Sigmoid colon (tissue), 4 donors: Measurements from ENCODE around the gene HSPE1.

Experiments used
- CTCF ChIP-seq, 4 experiments: fragments of 450-650 bp in 3 of 4; fragments of 200-600 bp in 1 of 4; IDR thresholded peaks; one replicate each; pipeline ENCODE4 v1.5.1; 2016 to 2019; ENCODE audit warnings: antibody characterized with exemption in 4 of 4, mild to moderate bottlenecking in 3 of 4, moderate library complexity in 2 of 4
- EP300 ChIP-seq, 4 donors: sonication (generic); formaldehyde crosslinking; IDR thresholded peaks; one replicate each; pipeline ENCODE4 v1.6.1; 2017; ENCODE audit warnings: antibody characterized with exemption in 4 of 4
- POLR2A ChIP-seq, 2 donors: fragments of 450-650 bp; IDR thresholded peaks; one replicate each; pipeline ENCODE4 v1.6.1; 2016; ENCODE audit warnings: antibody characterized with exemption in 2 of 2, mild to moderate bottlenecking in 2 of 2, moderate library complexity in 2 of 2
- POLR2AphosphoS5 ChIP-seq, 4 donors: sonication (generic); formaldehyde crosslinking; IDR thresholded peaks; one replicate each; pipeline ENCODE4 v1.6.1; 2017; ENCODE audit warnings: antibody characterized with exemption in 4 of 4

GRCh38 chr2:197487385-197487784 is 12.8 kb upstream of the HSPE1 start:
- TF ChIP-seq CTCF (IDR thresholded peaks at IDR 0.05): no peak
- no peak for TF ChIP-seq POLR2AphosphoS5 (IDR thresholded peaks at IDR 0.05)
- TF ChIP-seq EP300 (IDR thresholded peaks at IDR 0.05): no peak
- TF ChIP-seq POLR2A (IDR thresholded peaks at IDR 0.05): no peak
